ENCODE measurements around the gene VASP. TPM values are rescaled to one million over a fixed set of nuclear protein-coding genes. Genes with fewer than 3 reads are reported as not detected.

Gene VASP
- total and polyA plus RNA-seq, 2 of the 13 experiments (the other 11 are each of a cell fraction or from before 2014, with no cell fraction given), result 41.8 to 67.1 TPM

- TF ChIP-seq, protein P1, sequence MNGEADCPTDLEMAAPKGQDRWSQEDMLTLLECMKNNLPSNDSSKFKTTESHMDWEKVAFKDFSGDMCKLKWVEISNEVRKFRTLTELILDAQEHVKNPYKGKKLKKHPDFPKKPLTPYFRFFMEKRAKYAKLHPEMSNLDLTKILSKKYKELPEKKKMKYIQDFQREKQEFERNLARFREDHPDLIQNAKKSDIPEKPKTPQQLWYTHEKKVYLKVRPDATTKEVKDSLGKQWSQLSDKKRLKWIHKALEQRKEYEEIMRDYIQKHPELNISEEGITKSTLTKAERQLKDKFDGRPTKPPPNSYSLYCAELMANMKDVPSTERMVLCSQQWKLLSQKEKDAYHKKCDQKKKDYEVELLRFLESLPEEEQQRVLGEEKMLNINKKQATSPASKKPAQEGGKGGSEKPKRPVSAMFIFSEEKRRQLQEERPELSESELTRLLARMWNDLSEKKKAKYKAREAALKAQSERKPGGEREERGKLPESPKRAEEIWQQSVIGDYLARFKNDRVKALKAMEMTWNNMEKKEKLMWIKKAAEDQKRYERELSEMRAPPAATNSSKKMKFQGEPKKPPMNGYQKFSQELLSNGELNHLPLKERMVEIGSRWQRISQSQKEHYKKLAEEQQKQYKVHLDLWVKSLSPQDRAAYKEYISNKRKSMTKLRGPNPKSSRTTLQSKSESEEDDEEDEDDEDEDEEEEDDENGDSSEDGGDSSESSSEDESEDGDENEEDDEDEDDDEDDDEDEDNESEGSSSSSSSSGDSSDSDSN (CRISPR knock-in tag; IDR thresholded peaks at IDR 0.05), result no peak
- TF ChIP-seq HHEX (CRISPR knock-in tag; IDR thresholded peaks at IDR 0.05) (no peak), TOPORS (CRISPR knock-in tag; IDR thresholded peaks at IDR 0.05) (no peak), HNF1B (CRISPR knock-in tag; IDR thresholded peaks at IDR 0.05) (no peak), ZNF18 (CRISPR knock-in tag; IDR thresholded peaks at IDR 0.05; ENCODE audit: insufficient replicate concordance) (no peak), ATF7 (IDR thresholded peaks at IDR 0.05) (no peak), ATF7 (CRISPR knock-in tag; IDR thresholded peaks at IDR 0.05) (no peak), SMARCC2 (IDR thresholded peaks at IDR 0.05) (no peak), MZF1 (CRISPR knock-in tag; IDR thresholded peaks at IDR 0.05; ENCODE audit: borderline replicate concordance) (no peak), IKZF1 (IDR thresholded peaks at IDR 0.05) (no peak), KDM6A (CRISPR knock-in tag; IDR thresholded peaks at IDR 0.05; ENCODE audit: low read depth) (no peak), ZNF614 (CRISPR knock-in tag; IDR thresholded peaks at IDR 0.05; ENCODE audit: borderline replicate concordance) (no peak; the same call in 1 of the 2 replicates), ZNF777 (CRISPR knock-in tag; IDR thresholded peaks at IDR 0.05) (no peak), ONECUT2 (CRISPR knock-in tag; IDR thresholded peaks at IDR 0.05) (peak; percentile 36; the same call in 1 of the 2 replicates), ZBTB1 (CRISPR knock-in tag; IDR thresholded peaks at IDR 0.05; ENCODE audit: borderline replicate concordance) (no peak), ZNF441 (CRISPR knock-in tag; IDR thresholded peaks at IDR 0.05; ENCODE audit: borderline replicate concordance) (no peak)
- TF ChIP-seq, protein P2, sequence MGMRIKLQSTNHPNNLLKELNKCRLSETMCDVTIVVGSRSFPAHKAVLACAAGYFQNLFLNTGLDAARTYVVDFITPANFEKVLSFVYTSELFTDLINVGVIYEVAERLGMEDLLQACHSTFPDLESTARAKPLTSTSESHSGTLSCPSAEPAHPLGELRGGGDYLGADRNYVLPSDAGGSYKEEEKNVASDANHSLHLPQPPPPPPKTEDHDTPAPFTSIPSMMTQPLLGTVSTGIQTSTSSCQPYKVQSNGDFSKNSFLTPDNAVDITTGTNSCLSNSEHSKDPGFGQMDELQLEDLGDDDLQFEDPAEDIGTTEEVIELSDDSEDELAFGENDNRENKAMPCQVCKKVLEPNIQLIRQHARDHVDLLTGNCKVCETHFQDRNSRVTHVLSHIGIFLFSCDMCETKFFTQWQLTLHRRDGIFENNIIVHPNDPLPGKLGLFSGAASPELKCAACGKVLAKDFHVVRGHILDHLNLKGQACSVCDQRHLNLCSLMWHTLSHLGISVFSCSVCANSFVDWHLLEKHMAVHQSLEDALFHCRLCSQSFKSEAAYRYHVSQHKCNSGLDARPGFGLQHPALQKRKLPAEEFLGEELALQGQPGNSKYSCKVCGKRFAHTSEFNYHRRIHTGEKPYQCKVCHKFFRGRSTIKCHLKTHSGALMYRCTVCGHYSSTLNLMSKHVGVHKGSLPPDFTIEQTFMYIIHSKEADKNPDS (CRISPR knock-in tag; IDR thresholded peaks at IDR 0.05), result no peak
- TF ChIP-seq, protein P3, sequence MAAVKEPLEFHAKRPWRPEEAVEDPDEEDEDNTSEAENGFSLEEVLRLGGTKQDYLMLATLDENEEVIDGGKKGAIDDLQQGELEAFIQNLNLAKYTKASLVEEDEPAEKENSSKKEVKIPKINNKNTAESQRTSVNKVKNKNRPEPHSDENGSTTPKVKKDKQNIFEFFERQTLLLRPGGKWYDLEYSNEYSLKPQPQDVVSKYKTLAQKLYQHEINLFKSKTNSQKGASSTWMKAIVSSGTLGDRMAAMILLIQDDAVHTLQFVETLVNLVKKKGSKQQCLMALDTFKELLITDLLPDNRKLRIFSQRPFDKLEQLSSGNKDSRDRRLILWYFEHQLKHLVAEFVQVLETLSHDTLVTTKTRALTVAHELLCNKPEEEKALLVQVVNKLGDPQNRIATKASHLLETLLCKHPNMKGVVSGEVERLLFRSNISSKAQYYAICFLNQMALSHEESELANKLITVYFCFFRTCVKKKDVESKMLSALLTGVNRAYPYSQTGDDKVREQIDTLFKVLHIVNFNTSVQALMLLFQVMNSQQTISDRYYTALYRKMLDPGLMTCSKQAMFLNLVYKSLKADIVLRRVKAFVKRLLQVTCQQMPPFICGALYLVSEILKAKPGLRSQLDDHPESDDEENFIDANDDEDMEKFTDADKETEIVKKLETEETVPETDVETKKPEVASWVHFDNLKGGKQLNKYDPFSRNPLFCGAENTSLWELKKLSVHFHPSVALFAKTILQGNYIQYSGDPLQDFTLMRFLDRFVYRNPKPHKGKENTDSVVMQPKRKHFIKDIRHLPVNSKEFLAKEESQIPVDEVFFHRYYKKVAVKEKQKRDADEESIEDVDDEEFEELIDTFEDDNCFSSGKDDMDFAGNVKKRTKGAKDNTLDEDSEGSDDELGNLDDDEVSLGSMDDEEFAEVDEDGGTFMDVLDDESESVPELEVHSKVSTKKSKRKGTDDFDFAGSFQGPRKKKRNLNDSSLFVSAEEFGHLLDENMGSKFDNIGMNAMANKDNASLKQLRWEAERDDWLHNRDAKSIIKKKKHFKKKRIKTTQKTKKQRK (IDR thresholded peaks at IDR 0.05; ENCODE audit: low read length), result no peak
Measured at GRCh38 chr19:45499196-45500180, 7.8 kb upstream of the VASP start (continued).
